CD4-positive, alpha-beta T cell treated with Interferon alpha-2 for 1 hour (primary cell): ENCODE measurements around the gene PPOX.

Source experiments
- DNase-seq, 2 donors: peaks; one replicate each; pipeline ENCODE4 v3.0.0-alpha.2; 2020 to 2022

The PPOX gene

GRCh38 chr1:161165742-161166668 is at the start of gene PPOX:
Gene PPOX (plus strand): TSS chr1:161166426. CDS start chr1:161166848, 422 bp downstream.
- peak; percentile 93 to 96 for DNase-seq

GRCh38 chr1:161117759-161118581 is 48.3 kb upstream of the PPOX start, which contains the start of the genes NIT1 and PFDN2:
Gene NIT1 (plus strand): TSS chr1:161118105. CDS start chr1:161118177, 72 bp downstream.
Gene PFDN2 (minus strand): TSS chr1:161118037. CDS start chr1:161118026, 11 bp downstream.
- DNase-seq, result peak; percentile 79 to 87

GRCh38 chr1:161119092-161119903 is 46.9 kb upstream of the PPOX start:
- peak; percentile 71 to 84 for DNase-seq

GRCh38 chr1:161121042-161121650 is 45.1 kb upstream of the PPOX start:
- DNase-seq, result no peak

GRCh38 chr1:161121834-161122233 is 44.4 kb upstream of the PPOX start:
- peak in 1 of 2 donors; percentile 19 for DNase-seq

- no peak for DNase-seq
Observed at GRCh38 chr1:161122967-161123366, 43.3 kb upstream of the PPOX start.

GRCh38 chr1:161127649-161128048 is 38.6 kb upstream of the PPOX start:
- DNase-seq, result no peak

GRCh38 chr1:161128591-161129420 is 37.4 kb upstream of the PPOX start:
- no peak for DNase-seq

GRCh38 chr1:161130266-161130665 is 36.0 kb upstream of the PPOX start:
- no peak for DNase-seq

GRCh38 chr1:161131523-161132409 is 34.5 kb upstream of the PPOX start:
- DNase-seq, result peak in 1 of 2 donors; percentile 33

- DNase-seq, result peak; percentile 95 to 97
Observed at GRCh38 chr1:161132410-161133219, 33.6 kb upstream of the PPOX start, which contains the start of gene DEDD. Gene DEDD (minus strand): TSS chr1:161132667. CDS start chr1:161124462, 8,205 bp downstream.

GRCh38 chr1:161133220-161133740 is 32.9 kb upstream of the PPOX start:
- no peak for DNase-seq

GRCh38 chr1:161137881-161138280 is 28.3 kb upstream of the PPOX start:
- no peak for DNase-seq

- no peak for DNase-seq
Observed at GRCh38 chr1:161138431-161138830, 27.8 kb upstream of the PPOX start.

- DNase-seq, result peak; percentile 50 to 71
Observed at GRCh38 chr1:161139766-161140165, 26.5 kb upstream of the PPOX start.

- DNase-seq, result no peak
Observed at GRCh38 chr1:161140755-161141400, 25.3 kb upstream of the PPOX start.

GRCh38 chr1:161145832-161146231 is 20.4 kb upstream of the PPOX start:
- DNase-seq, result no peak

- no peak for DNase-seq
Observed at GRCh38 chr1:161153176-161153575, 13.1 kb upstream of the PPOX start.
